HG02885 (cell line): ENCODE data around the gene CILP2.

Source experiments
- ATAC-seq: cut with Tn5 transposase; IDR thresholded peaks from one replicate; pipeline ENCODE4 v1.9.1; 2021; ENCODE audit warnings: mild to moderate bottlenecking; ENCODE audit not compliant: unreplicated experiment, poor library complexity

CILP2 gene, protein sequence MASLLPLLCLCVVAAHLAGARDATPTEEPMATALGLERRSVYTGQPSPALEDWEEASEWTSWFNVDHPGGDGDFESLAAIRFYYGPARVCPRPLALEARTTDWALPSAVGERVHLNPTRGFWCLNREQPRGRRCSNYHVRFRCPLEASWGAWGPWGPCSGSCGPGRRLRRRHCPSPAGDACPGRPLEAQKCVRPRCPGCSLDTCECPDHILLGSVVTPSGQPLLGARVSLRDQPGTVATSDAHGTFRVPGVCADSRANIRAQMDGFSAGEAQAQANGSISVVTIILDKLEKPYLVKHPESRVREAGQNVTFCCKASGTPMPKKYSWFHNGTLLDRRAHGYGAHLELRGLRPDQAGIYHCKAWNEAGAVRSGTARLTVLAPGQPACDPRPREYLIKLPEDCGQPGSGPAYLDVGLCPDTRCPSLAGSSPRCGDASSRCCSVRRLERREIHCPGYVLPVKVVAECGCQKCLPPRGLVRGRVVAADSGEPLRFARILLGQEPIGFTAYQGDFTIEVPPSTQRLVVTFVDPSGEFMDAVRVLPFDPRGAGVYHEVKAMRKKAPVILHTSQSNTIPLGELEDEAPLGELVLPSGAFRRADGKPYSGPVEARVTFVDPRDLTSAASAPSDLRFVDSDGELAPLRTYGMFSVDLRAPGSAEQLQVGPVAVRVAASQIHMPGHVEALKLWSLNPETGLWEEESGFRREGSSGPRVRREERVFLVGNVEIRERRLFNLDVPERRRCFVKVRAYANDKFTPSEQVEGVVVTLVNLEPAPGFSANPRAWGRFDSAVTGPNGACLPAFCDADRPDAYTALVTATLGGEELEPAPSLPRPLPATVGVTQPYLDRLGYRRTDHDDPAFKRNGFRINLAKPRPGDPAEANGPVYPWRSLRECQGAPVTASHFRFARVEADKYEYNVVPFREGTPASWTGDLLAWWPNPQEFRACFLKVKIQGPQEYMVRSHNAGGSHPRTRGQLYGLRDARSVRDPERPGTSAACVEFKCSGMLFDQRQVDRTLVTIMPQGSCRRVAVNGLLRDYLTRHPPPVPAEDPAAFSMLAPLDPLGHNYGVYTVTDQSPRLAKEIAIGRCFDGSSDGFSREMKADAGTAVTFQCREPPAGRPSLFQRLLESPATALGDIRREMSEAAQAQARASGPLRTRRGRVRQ

DNA sequence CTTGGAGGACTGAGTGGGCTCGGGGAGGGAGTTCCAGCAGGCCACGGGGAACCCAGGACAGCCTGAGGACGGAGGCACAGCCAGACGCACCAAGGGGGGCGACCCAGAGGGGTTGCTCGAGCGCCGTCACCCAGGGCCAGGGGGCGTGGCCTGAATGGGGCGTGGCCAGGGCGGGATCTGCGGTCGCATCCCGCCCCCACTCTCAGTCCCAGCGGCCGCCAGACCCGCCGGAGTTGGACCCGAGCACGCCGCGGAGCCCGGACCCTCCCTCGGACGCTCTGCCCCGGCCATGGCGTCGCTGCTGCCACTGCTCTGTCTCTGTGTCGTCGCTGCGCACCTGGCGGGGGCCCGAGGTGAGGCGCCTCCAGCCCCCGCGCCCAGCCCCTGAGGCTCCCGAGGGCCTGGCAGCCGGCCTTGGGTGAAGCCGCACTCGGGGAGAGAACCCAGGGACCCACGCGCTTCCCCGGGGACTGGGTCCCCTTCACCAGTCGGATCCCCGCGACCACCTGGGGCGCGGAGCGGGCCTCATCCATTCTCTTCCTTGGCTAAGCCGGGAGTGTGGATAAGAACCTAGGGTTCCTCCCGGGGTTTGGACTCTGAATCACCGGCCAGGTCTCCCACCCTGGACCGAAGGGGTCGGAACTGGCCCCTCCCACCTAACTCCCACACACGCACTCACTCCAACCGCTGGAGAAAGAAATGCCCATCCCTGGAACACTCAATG is at the start of gene CILP2:
TSS of gene CILP2 (plus strand) at position 205 of the 724 bp plus-strand sequence. CDS start at position 290, 85 bp downstream.
- no peak for ATAC-seq

DNA sequence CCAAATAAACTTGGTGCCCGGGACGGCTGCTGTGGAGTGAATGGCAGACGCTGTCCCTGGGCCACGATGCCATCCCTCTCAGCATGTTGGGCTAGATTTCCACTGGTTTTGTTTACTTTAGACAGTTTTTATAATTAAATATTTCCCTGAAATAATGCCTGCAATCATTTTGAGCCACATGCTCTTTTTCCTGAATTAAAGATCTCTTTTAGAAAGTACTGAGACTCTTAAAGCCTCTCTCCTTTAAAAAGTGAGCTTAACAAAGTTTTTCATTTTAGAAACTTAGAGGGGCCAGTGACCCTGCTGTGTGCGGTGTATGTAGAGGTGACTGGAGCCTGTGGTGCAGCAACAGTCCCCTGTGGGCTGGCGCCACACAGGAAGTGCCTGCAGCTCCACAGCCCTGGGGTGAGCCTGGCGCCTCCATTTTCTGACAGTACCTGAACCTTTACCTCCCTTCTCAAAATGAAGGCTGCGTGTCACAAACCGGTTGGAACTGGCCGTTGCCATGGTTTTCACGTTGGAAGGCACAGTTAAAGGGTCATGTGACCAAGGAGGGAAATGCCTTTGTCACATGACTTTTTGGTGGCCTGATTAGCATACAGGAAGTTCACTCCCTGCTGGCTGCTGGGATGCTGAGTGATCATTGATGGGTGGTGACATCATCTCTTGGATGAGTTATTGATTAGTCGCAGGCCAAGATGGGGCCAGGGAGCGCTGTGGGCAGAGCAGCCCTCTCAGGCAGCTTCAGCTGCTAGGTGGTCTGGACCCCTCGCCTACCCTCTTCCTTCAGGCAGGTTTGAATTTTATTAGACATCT is 49.0 kb upstream of the CILP2 start:
- ATAC-seq = peak; percentile 51

DNA sequence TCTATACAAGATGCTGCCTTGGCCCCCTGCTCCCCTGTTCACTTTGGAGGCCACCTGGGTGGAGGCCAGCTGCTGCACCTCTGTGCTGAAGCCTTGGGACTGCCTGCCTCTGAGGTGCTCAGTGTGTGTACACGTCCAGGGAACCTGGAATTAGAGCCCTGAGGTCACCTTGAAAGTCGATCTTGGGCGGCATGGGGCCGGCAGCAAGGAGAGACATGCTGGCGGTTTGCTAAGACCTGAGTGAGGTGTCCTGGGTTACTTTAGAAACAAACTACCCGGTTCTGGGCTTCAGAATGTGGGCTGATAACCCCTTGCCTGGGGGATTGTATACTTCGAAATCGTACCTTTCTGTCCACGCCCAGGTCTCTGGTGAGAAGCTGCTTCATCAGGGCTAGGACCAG is 48.3 kb upstream of the CILP2 start:
- ATAC-seq = no peak

DNA sequence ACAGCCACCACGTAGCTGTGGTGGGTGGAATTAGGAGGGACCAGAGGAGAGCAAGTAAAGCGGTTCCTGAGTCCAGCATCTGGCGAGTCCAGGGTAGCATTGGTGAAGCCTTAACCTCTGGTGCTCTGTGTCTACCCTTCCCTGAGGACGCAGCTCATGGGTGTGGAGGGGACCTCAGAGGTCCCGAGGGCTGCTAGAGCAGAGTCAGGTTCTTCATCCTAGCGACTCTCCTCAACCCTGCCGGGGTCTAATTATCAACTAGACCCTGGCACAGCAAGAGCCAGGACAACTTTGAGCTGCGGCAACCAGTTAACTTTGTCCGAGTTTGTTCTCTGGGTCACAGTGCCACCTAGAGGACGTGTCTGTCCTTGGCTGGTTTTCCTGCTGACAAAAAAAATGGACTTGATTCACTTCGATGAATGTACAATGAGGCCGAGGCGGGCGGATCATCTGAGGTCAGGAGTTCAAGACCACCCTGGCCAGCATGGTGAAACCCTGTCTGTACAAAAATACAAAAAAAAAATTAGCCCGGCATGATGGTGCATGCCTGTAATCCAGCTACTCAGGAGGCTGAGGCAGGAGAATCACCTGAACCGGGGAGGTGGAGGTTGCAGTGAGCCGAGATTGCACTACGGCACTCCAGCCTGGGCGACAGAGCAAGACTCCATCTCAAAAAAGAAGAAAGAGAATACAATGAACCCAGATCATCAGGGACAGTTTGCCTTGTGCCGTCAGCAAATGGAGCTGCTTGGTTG is 47.7 kb upstream of the CILP2 start:
- ATAC-seq = peak; percentile 41

DNA sequence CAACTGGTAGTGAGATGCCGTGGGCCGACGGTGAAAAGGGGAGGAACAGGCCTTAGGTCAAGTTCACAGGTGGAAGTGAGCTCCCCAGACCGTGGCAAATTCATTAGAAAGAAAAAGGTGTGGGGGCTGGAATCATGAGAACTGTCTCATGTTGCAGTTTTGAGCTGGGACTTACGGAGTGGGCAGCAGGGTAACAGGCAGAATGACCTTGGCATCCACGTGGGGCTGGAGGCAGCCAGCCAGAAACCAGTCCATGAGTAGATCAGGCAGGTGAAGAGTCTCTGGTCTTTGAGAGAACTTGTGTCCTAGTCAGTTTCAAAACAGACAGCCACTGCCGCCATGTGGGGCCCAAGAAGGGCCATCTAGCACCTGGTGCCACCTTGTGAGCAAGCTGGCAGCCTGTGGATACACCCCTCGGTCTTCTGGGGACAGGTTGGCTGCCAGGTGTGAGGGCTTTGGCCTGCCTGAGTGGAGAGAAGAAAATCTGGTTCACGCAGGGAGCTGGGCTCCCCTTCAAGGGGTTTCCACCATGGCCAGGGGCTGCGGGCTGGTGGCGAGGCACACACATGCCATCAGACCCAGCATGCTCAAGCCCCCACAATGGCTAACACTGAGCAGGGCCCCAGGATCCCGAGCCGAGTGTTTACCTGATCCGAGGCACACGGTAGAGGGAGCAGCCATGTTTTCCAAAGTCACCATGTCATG is 46.6 kb upstream of the CILP2 start:
- no peak for ATAC-seq

DNA sequence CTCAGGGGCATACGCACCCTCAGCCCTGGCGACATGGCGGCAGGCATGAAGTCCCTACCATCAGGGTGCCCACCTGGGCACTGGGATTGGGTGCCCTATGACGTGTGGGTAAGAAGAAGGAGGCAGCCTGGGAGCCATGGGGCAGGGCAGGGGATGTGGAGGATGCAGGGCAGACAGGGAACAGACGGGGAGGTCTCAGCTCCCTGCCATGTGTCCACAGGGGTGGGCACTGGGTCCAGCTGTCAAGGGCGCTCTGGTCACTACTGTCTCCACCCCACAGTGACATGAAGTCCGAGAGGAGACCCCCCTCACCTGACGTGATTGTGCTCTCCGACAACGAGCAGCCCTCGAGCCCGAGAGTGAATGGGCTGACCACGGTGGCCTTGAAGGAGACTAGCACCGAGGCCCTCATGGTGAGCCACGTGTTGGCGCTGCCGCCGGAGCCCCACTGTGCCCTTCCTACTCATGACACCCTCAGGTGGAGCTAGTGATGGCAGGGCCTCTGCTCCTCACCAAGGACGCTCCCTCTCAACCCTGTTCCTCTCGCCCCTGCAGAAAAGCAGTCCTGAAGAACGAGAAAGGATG is 45.9 kb upstream of the CILP2 start:
- no peak for ATAC-seq

DNA sequence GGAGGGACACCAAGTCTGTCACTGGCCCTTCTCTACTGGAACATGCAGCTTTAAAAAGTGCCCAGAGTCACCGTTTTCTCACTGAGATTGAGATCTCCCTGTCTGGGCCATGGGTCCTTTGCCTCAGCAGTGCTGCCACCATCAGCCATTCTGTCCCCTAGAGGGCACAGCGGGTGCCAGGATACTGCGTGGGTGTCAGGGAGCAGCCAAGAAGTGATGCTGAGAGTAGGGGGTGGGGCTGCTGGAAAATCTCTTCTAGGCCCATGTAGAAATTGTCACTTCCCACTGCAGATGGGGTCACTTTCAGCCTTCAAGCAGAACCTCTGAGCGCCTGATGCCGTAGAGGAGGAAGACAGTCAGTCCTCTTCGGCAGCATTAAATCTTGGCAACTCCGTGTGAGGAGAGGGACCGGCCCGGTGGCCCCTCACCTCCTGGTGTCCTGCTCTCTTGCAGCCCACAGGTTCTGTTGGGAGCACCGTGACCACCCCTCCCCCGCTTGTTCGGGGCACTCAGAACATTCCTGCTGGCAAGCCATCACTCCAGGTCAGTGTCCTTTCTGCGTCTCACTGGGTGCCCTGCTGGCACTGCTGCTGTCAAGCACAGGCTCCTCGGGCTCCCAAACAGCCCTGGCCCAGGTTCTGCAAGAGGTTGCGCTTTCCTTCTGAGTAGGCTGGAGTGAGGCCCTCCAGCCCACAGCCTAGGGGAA is 44.1 kb upstream of the CILP2 start:
- ATAC-seq = no peak

DNA sequence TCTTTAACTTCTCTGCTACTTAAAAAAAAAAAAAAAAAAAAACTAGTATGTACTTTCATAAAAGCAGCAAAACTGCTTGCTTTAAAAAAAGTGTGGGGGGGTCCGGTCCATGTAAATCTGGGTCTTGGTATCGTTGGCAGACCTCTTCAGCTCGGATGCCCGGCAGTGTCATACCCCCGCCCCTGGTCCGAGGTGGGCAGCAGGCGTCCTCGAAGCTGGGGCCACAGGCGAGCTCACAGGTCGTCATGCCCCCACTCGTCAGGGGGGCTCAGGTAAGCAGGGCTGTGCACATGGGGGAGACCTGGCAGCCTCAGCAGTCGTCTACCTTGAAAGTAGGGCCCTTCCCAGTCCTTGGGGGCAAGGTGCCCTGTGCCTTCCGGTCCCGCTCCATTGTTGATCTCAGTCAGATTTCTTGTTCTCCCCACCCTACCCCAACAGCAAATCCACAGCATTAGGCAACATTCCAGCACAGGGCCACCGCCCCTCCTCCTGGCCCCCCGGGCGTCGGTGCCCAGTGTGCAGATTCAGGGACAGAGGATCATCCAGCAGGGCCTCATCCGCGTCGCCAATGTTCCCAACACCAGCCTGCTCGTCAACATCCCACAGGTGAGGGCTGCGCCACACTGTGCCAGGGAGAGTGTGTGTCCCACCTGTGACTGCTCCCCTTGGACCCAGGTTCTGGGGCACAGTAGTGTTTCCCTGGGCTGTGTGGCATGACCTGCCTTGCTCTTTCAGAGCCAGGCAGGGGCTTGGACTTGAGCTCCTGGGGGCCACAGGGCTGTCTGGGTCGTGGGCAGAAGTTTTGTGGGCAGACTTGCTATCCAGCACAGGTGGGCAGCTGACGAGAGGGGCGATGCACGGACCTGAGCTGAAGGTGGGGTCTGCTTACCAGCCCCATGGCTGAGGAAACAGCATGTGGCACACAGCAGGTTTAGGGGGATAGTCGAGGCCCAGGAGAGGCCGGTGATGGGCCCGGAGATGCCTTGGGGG is 42.2 kb upstream of the CILP2 start:
- no peak for ATAC-seq

DNA sequence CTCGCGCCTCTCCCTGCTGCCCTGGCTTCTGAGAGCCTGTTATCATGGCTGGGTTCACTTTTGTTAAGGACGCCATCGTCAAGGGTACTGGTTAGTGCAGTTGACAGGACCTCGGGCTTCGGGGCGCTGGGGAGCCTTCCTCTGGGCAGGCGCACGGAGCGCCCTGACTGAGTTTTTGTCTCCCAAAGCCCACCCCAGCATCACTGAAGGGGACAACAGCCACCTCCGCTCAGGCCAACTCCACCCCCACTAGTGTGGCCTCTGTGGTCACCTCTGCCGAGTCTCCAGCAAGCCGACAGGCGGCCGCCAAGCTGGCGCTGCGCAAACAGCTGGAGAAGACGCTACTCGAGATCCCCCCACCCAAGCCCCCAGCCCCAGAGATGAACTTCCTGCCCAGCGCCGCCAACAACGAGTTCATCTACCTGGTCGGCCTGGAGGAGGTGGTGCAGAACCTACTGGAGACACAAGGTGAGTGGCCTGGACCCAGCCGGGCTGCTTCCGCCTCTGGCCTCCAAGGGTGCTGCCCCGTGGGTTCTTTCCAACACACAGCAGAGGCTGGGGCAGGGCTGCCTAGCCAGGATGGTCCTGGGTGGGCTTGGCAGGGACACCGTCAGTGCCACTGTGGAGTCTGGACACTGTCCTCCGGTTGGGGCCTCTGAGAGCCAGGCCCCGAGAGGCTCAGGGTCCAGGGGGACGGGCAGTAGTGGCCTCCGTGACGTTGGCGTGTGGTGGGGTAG is 39.6 kb upstream of the CILP2 start:
- ATAC-seq = no peak

DNA sequence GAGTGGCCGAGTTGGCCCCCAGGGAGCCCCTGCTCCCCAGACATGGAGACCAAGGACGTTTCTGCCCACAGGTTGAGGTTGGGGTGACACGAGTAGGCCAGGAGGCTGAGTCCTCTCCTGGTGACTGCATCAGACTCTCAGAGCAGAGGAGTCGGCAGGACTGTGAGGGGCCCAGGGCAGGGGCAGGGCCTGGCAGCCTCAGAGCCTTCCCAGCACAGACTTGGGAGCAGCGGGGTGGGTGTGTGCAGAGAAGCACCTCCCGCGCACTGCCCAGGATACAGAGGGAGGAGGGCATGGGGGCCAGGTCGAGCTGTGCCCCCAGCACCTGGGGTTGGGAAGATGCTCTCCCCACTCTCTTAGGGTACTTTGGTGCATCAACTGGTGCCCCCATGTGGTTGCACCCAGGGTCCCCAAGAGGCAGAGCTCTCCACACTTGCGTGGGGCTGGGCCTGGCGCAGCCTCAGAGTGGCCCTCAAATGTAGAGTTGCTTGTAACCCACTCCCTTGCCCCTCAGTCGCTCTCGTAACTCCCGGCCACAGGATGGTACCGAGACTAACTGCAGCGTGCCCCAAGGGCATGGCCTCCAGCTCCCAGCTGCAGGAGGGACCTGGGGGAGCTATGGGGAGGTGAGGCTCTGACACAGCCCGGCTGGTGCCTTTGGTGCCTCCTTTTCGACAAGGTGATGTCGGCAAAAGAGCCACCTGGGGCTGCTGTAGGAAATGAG is 38.6 kb upstream of the CILP2 start:
- no peak for ATAC-seq

DNA sequence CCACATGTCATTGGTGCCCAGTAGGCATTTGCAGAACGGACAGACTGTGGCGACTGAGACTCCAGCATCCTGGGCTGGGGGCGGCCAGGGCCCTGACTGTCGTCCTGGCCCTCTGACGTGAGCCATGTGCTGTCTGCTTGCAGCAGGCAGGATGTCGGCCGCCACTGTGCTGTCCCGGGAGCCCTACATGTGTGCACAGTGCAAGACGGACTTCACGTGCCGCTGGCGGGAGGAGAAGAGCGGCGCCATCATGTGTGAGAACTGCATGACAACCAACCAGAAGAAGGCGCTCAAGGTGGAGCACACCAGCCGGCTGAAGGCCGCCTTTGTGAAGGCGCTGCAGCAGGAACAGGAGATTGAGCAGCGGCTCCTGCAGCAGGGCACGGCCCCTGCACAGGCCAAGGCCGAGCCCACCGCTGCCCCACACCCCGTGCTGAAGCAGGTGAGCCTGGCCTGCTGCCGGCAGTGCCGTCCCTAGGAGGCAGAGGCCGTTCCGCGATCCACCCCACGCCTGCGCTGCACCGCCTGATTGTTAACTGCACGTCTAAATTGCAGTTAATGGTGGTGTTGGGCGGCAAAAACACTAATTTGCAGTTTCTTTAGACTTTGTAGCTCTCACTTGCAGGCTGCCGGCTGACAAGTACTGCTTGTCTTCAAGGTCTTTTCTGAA is 37.0 kb upstream of the CILP2 start:
- ATAC-seq = no peak

DNA sequence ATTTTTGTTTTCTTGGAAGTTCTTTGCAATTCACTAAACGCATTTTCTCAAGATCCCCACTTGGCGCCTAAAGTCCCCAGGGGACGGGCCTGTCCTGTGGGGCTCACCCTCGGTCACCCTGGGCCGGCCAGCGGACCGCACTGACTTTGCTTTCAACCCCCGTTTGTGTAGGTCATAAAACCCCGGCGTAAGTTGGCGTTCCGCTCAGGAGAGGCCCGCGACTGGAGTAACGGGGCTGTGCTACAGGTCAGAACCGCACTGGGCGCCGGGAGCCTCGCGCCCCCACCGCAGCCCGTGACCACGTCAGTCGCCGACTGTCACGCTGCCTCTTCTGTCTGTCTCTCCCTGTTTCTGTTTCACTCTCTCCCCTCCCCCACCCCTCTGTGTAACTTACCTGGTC is 36.3 kb upstream of the CILP2 start:
- no peak for ATAC-seq

DNA sequence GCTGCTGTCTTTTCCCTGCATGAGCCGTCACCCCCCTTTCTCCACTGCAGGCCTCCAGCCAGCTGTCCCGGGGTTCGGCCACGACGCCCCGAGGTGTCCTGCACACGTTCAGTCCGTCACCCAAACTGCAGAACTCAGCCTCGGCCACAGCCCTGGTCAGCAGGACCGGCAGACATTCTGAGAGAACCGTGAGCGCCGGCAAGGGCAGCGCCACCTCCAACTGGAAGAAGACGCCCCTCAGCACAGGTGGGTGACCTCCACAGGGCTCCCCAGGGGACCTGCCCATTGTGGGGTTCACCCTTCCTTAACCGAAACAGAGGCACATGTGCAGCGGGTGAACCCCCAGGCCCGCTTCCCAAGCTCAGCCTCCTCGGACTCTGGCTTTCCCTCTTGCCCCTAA is 35.8 kb upstream of the CILP2 start:
- no peak for ATAC-seq
